ENCODE data around the gene ACTL7A.
A peak's percentile ranks its signal among the peaks of the same experiment; 100 is the strongest.
"Not testable (repeated sequence)": the region's sequence is repeated elsewhere in the genome, so short reads cannot be mapped to it uniquely, and the experiment has no call there.

ACTL7A gene, protein sequence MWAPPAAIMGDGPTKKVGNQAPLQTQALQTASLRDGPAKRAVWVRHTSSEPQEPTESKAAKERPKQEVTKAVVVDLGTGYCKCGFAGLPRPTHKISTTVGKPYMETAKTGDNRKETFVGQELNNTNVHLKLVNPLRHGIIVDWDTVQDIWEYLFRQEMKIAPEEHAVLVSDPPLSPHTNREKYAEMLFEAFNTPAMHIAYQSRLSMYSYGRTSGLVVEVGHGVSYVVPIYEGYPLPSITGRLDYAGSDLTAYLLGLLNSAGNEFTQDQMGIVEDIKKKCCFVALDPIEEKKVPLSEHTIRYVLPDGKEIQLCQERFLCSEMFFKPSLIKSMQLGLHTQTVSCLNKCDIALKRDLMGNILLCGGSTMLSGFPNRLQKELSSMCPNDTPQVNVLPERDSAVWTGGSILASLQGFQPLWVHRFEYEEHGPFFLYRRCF

DNA sequence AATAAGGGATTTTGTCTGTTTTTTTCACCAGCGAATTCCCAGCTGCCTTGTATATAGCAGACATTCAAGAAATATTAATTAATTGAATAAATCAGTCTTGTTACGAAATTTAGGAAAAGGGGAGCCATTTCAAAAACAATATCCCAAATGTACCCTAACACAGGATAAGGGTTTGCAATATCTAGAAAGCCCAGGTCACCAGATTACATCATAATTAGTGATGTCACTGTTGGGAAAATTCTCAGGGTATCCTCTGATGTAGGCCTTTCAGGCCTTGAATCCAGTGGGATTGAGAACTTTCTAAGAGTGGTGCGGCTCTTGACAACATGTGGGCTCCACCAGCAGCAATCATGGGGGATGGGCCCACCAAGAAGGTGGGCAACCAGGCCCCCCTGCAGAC lies at the start of gene ACTL7A:
Gene ACTL7A (plus strand): TSS at position 270 of the 400 bp plus-strand sequence. CDS start 57 bp downstream, at position 327.
- no peak for DNase-seq
- in situ Hi-C loops (cut with MboI; ENCODE audit: low pct_unique_long_range_greater_than_20kb, low sequenced_read_pairs), result no loop called here

DNA sequence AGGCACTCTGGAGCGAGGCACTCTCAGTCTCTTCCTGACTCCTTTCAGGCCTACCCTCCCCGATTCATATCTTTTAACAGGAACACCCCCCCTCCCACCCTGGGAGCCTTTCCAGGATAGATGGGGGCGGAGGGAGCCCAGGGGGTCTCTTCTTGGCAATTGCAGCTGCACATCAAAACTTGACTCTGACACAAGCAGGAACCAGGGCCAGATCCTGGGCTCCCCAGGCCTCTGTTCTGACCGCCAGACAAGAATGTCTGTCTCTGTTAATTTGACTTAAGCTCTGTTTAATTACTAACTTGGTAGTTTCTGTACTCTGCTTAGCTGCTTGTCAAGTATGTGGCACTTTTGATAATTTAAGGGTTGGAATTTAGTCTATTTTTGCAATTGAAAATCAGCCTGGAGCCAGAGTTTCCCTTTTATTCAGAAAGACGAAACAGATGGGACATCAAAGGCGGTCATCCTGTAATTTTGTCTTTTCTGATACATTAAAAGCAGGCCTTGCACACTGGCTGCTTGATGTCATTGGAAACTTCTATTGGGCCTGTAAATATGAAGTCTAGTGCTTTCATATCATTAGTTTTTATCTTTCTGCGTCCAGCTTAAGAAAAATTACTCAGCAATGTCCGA lies 49.6 kb upstream of the ACTL7A start:
- in situ Hi-C loops (cut with MboI; ENCODE audit: low pct_unique_long_range_greater_than_20kb, low sequenced_read_pairs), result no loop called here
- DNase-seq, result no peak

DNA sequence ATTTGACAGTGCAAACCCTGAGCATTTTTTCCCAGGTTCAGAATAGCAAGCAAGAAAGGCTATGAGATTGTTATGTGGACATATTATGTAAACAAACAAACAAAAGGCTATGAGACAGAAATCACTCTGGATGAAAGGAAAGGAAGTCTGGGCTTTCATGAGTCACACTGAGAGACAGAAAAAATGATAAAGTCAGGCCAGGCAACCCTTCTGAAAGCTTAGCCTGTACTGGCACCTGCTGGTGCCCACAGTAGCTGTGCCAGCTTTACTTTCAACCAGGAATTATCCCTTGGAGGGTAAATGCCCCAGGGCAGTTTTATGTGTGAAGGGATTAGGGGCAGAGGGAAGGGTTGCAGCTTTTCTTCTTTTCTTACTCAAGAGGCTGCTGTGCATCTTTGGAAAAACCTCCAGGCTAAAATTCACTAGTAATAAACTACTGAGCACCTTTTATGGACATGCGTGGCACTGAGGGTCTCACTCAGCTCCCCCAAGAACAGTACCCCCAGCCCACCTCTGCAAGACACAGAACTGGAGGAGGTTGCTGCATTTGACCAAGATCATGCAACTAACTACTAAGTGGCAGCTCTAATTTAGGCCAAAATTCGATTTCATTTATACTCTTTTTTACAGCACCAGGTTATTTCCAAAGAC lies 48.0 kb upstream of the ACTL7A start:
- in situ Hi-C loops (cut with MboI; ENCODE audit: low pct_unique_long_range_greater_than_20kb, low sequenced_read_pairs), result no loop called here
- DNase-seq, result peak; percentile 15

DNA sequence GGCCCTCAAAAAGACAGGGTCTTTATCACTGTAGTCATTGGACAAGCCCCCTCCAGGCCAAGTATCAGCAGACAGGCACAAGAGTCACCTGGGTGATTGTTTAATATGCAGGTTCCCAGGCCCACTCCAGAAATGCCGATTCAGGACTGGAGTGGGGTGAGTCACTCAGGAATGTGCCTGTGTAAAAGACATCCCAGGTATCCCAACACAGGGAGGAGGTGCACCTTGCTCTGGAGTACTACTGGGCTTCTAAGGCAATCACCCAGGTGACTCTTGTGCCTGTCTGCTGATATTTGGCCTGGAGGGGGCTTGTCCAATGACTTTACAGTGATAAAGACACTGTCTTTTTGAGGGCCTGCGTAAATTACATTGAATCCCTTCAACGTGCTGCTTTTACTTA lies 46.9 kb upstream of the ACTL7A start:
- no peak for DNase-seq
- in situ Hi-C loops (cut with MboI; ENCODE audit: low pct_unique_long_range_greater_than_20kb, low sequenced_read_pairs), result no loop called here

DNA sequence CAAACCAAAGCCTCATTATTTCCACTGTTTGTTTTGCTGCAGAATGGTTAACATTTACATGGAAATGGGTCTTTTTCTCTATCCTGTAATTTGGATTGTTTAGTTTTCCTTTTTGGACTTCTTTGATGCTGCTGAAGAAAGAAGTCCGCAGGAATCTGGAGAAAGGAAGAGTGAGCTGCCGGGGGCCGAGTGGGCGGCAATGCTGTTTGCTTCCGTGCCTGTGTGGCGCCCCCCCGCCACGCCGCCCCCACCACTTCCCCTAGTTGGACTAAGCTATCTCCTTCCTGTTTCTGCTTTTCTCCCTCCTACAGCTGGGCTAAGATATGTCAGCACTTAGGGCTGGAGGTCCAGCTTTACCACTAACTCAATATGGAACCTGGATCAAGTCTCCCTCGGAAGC lies 46.0 kb upstream of the ACTL7A start:
- in situ Hi-C loops (cut with MboI; ENCODE audit: low pct_unique_long_range_greater_than_20kb, low sequenced_read_pairs), result no loop called here
- DNase-seq, result peak; percentile 71

DNA sequence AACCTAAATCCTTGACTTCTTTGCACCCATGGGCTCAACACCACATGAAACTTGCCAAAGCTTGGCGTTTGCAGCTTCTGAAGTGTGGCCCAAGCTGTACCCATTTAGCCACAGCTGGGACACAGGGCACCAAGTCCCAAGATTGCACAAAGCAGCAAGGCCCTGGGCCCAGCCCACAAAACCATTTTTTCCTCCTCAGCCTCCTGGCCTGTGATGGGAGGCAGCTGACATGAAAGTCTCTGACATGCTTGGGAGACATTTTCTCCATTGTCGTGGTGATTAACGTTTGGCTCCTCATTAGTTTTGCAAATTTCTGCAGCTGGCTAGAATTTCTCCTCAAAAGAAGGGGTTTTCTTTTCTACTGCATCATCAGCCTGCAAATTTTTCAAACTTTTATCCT lies 38.2 kb upstream of the ACTL7A start:
- in situ Hi-C loops (cut with MboI; ENCODE audit: low pct_unique_long_range_greater_than_20kb, low sequenced_read_pairs), result no loop called here
- no peak for DNase-seq

DNA sequence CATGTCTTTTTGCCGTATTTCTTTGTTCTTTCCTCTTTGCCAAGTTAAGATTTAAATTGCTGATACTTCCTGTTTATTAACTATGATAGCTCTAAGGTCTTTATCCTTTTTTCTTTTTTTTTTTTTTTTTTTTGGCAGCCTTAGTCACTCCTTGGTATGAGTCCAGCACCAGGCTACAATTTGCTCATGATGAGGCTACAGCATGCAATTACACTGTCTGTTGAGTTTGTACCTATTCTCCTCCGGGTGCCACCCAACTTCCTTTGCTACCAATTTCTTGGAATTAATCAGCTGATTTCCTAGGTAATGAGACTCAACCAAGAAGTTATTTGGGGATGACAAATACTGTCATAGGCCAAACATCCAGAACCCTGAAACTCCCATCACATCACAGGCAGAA lies 31.8 kb upstream of the ACTL7A start:
- in situ Hi-C loops (cut with MboI; ENCODE audit: low pct_unique_long_range_greater_than_20kb, low sequenced_read_pairs), result no loop called here
- DNase-seq, result no peak

DNA sequence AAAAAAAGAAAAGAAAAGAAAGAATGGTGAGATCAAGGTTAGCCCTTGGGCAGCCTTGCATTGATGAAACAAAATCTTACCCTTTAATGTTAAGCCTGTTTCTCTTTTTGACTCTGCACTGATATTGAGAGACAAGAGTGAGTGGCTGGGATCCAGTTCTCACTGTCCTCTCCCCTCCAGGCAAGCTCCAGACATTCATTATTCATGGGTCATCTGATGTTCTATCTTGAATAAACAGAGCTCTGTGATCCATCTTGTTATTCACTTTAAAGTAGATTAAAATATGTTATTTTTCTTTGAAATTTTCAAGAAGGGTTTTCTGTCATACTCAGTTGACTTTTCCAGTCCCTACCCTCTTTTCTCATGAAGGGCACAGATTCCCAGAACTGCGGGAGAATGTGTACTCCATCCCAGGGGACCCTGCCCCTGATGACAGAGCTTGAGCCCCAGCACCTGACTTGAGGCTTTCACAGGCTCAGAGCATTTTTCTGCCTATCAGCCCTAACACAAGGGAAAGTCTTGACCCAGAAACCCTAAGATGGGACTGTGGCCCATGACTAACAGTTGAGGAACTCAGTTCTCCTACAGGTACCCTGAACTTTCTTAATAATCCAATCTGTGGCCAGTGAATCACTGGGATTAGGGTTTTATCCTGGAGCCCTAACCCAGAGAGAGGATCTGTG lies 30.4 kb upstream of the ACTL7A start:
- in situ Hi-C loops (cut with MboI; ENCODE audit: low pct_unique_long_range_greater_than_20kb, low sequenced_read_pairs), result no loop called here
- DNase-seq, result no peak

DNA sequence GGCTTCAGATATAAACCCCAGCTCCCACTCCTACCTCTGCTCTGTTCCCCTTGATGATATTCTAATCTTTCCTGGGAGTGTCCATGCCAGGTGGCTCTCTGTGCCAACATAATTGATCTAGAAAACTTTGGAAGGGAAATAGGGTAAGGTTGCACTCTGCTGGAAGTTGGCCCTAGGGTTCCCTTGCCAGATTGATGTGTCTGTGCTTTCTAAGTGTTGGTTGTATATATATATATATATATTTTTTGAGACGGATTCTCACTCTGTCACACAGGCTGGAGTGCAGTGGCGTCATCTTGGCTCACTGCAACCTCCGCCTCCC lies 29.9 kb upstream of the ACTL7A start:
- DNase-seq, result no peak
- in situ Hi-C loops (cut with MboI; ENCODE audit: low pct_unique_long_range_greater_than_20kb, low sequenced_read_pairs), result no loop called here

DNA sequence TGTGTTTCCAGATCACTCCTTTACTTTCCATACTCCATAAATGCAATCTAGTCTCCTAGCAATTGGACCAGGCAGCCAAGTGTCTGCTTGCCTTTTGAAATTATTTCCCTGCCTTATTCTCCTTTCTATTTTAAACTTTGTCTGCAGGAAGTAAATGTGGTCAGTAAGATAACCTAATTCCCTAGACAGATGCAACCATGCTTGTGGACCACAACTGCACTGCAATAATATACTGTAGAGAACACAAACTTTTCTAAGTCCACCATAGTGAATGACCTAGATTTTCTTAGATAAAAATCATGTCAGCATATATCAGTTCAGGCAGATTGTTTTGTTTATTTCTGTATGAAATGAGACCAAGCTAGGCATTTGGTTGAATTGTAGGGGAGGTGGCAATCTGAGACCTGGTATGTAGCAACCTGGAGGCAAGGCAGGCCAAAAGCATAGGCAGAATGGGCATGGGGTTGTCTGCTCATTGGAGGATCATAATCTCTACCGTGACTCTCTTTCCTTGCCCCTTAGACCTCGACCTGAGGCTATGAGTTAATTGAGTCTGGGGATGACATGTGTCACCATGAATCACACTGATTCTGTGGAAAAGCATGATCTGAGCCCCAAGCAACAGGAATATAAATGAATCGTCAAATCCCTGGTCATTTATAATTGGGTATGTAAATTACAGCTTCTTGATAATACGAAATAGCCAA lies 27.0 kb upstream of the ACTL7A start:
- in situ Hi-C loops (cut with MboI; ENCODE audit: low pct_unique_long_range_greater_than_20kb, low sequenced_read_pairs), result no loop called here

DNA sequence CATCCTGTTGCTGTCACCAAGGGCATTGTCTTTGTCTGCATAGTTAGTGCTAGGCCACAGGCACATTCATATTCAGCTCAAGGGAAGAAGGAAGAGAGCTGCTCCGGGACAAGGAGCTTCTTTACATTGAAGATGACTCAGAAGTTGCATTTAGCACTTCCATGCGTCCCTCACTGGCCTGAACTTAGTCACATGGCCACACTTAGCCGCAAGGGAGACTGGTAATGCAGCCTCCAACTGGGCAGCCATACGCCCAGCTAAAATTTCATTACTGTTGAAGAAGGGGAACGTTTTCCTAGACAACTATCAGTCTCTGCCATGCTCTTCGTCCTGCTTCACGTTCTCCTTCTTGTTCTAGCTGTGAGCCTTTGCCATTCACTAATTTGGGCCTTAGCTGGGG lies 26.2 kb upstream of the ACTL7A start:
- in situ Hi-C loops (cut with MboI; ENCODE audit: low pct_unique_long_range_greater_than_20kb, low sequenced_read_pairs), result no loop called here
- DNase-seq, result no peak

More for the DNA sequence above, 27.0 kb upstream of the ACTL7A start:
- peak; percentile 82 for DNase-seq

DNA sequence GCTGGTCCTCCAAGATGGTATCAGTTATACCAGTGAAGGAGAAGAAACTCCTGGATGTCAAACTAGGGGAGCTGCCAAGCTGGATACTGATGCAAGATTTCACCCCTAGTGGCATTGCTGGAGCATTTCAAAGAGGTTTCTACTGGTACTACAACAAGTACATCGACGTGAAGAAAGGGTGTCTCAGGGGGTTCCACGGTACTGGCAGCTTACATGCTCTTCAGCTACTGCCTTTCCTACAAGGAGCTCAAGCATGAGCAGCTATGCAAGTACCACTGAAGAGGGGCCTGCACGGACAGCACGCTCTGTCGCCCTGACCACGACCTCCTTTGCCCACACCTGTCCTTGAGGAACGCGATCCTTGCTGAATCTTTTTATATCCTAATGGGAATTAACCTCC lies 25.7 kb upstream of the ACTL7A start:
- in situ Hi-C loops (cut with MboI; ENCODE audit: low pct_unique_long_range_greater_than_20kb, low sequenced_read_pairs), result no loop called here
- DNase-seq, result no peak

DNA sequence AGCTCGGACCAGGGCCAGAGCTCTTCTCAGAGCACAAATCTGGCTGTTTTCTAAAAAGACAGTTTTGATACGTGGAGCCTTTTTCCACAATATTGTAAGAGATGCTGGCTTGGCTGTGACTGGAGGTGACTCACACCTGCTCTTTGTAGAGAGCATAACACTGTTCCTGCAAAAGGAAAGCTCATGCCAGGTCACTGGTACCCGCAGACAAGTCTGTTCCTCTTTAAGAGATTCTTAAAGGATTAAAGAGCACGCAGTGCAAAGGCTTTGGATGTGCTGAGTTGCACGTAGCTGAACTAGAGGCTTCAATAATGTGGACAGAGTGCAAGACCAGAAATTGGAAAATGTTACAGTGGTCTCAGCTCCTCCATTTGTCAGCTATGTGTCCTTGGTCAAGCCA lies 25.3 kb upstream of the ACTL7A start:
- DNase-seq, result no peak
- in situ Hi-C loops (cut with MboI; ENCODE audit: low pct_unique_long_range_greater_than_20kb, low sequenced_read_pairs), result no loop called here

DNA sequence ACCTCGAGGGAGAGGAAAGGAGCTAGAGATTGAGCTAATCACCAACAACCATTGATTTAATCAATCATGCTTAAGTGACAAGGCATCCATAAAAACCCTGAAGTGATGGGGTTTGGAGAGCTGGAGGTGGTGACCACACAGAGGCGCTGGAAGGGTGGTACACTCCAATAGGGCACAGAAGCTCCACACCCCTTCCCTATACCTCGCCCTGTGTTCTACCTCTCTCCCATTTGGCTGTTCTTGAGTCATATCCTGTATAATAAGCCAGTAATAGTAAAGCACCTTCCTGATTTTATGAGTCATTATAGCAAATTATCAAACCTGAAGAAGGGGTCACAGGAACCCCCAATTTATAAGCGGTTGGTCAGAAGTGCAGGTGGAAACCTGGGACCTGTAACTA lies 24.5 kb upstream of the ACTL7A start:
- in situ Hi-C loops (cut with MboI; ENCODE audit: low pct_unique_long_range_greater_than_20kb, low sequenced_read_pairs), result no loop called here
- DNase-seq, result no peak

DNA sequence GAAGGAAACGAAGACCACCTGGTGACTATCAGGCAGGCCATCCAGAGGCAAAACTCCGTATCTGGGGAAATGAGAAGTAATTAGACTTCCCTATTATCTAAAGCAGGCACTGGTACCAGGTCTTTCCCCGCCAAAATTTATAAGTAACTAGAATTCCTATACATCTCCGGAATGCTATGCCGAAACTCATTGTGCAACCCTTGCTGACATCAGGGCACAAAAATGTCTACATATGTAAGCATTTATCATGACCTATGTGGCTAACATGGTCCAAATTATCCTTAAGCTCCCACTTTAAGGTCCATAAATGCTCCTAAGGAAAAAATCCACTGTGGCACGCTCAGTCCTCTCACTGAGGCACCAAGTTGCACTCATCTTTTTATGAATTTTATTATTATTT lies 24.0 kb upstream of the ACTL7A start:
- in situ Hi-C loops (cut with MboI; ENCODE audit: low pct_unique_long_range_greater_than_20kb, low sequenced_read_pairs), result no loop called here
- DNase-seq, result no peak

DNA sequence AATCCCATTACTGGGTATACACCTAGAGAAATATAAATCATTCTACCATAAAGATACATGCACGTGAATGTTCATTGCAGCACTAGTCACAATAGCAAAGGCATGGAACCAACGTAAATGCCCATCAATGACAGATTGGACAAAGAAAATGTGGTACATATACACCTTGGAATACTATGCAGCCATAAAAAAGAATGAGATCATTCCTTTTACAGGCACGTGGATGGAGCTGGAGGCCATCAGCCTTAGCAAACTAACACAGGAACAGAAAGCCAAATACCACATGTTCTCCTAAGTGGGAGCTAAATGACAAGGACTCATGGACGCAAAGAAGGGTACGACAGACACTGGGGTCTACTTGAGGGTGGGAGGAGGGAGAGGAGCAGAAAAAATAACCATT lies 22.5 kb upstream of the ACTL7A start:
- in situ Hi-C loops (cut with MboI; ENCODE audit: low pct_unique_long_range_greater_than_20kb, low sequenced_read_pairs); DNase-seq: not testable (repeated sequence)

DNA sequence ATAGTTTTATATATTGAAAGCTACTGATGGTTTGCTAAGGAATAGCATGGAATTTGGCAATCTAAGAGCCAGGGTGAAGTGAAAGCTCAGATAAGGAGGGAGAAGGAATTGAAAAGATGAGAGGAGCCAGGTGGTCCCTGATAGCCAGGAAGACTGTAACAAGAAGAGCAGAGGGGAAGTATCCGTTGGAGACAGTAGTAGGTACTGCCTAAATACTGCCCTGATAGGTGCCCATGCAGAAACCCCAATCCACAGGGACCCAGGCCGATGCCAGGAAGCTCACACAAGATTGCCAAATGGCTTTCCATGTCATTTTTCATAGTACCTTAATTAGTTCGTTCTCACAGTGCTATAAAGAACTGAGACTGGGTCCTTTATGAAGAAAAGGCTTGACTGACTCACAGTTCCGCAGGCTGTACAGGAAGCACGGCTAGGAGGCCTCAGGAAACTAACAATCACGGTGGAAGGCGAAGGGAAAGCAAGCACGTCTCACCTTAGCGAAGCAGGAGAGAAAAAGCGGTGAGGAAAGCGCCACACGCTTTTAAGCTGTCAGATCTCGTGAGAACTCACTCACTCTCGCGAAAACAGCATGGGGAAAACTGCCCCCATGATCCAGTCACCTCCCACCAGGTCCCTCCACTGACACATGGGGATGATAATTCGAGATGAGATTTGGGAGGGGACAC lies 19.3 kb upstream of the ACTL7A start:
- in situ Hi-C loops (cut with MboI; ENCODE audit: low pct_unique_long_range_greater_than_20kb, low sequenced_read_pairs), result no loop called here
- DNase-seq, result peak; percentile 28

DNA sequence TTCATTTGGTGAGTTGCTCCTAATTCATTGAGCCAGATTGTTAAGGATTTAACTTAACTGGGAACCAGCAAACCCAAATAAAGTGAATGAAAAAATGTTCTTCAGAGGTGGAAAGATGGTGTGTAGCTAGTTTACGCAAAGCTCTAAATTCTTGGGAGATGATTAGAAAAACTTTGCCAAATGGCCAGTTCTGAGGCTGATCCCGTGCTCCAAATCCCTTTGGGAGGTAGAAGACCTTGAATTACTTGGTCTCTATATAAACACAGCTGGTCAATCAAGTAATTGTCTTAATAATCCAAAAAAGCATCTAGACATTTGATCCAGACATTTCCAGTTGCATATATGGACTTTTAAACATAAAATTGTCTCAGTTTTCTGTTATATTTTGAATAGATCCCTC lies 17.7 kb upstream of the ACTL7A start:
- in situ Hi-C loops (cut with MboI; ENCODE audit: low pct_unique_long_range_greater_than_20kb, low sequenced_read_pairs), result no loop called here
- DNase-seq, result no peak

DNA sequence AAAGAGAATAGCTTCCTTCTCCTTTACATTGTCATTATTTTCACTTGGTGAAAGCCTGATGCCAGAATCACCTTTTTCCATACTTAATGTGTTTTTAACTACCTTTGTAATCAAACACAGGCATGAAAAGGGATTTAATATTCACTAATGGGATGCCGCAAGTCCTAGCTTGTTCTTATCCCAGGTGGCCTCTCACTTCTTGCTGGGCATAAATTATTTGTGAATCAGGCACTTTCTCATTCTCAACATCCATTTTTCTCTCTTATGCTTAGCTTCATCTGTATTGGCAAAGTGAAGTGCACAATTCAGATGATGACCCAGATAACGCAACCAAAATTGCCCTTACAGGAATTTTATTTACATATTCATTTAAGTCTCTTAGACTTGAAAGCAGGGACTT lies 17.2 kb upstream of the ACTL7A start:
- no peak for DNase-seq
- in situ Hi-C loops (cut with MboI; ENCODE audit: low pct_unique_long_range_greater_than_20kb, low sequenced_read_pairs), result no loop called here
